ENCODE results near the gene EYA4. TPM values are rescaled to one million over a fixed set of nuclear protein-coding genes. Genes with fewer than 3 reads are reported as not detected.

EYA4 gene
- total RNA-seq, 2 experiments from 2014 or later = not detected

- H3K4me1 ChIP-seq (ENCODE audit: insufficient read depth, low read length, poor library complexity, severe bottlenecking) = no peaks in the 10 kb centered on the region
- no TSS peak for BruUV-seq (replicated peaks)
- H3K9me2 ChIP-seq (ENCODE audit: insufficient read depth, low read length) = no peaks in the 10 kb centered on the region
- no peak overlapping the region for H3K27ac ChIP-seq (ENCODE audit: low read depth, low read length, poor library complexity, severe bottlenecking)
- H2AFZ ChIP-seq (ENCODE audit: low read length) = no peak overlapping the region
- H3K4me3 ChIP-seq (ENCODE audit: low read depth, low read length, poor library complexity, severe bottlenecking) = no peak overlapping the region
- intact Hi-C loops (cut with micrococcal nuclease; ENCODE audit: unreplicated experiment) = no loop called here
- no peak for TF ChIP-seq EZH2phosphoT487 (IDR thresholded peaks at IDR 0.05; ENCODE audit: borderline replicate concordance, low read depth, low read length)
- no peak for TF ChIP-seq CTCF (conservative IDR thresholded peaks at IDR 0.05; ENCODE audit: low read length)
- ChIA-PET CTCF (ENCODE audit: unreplicated experiment) (no interaction called here), POLR2A (interaction anchor here (0.9 kb wide), 1 partner anchor 17 kb away, joined by 3 read pairs; no protein-coding TSS in a partner anchor)
- H3K79me2 ChIP-seq (ENCODE audit: insufficient read depth, low read depth, low read length) = no peaks in the 10 kb centered on the region
- DNase-seq (ENCODE audit: low spot score) = no peak
- no peaks in the 10 kb centered on the region for H3K36me3 ChIP-seq (ENCODE audit: insufficient read depth, low read length)
- H4K20me1 ChIP-seq (ENCODE audit: insufficient read depth, low read length) = no peaks in the 10 kb centered on the region
- no peaks in the 10 kb centered on the region for H3K9me3 ChIP-seq (ENCODE audit: low read length)
- no peak overlapping the region for H3K4me2 ChIP-seq (ENCODE audit: low read length)
Measured at GRCh38 chr6:133277900-133278545, 36.9 kb downstream of the EYA4 start.

GRCh38 chr6:133286765-133287164 lies 45.6 kb downstream of the EYA4 start:
- Histone ChIP-seq H3K9me3 (ENCODE audit: low read length) (no peaks in the 10 kb centered on the region), H3K9me2 (ENCODE audit: insufficient read depth, low read length) (no peaks in the 10 kb centered on the region), H3K4me1 (ENCODE audit: insufficient read depth, low read length, poor library complexity, severe bottlenecking) (no peaks in the 10 kb centered on the region), H3K79me2 (ENCODE audit: insufficient read depth, low read depth, low read length) (no peaks in the 10 kb centered on the region), H4K20me1 (ENCODE audit: insufficient read depth, low read length) (no peaks in the 10 kb centered on the region), H2AFZ (ENCODE audit: low read length) (no peak overlapping the region), H3K4me2 (ENCODE audit: low read length) (no peak overlapping the region), H3K27ac (ENCODE audit: low read depth, low read length, poor library complexity, severe bottlenecking) (no peak overlapping the region), H3K4me3 (ENCODE audit: low read depth, low read length, poor library complexity, severe bottlenecking) (no peak overlapping the region), H3K36me3 (ENCODE audit: insufficient read depth, low read length) (no peaks in the 10 kb centered on the region)
- BruUV-seq (replicated peaks) = no TSS peak
- peak; percentile 13 for DNase-seq (ENCODE audit: low spot score)
- ChIA-PET CTCF (ENCODE audit: unreplicated experiment) (no interaction called here), POLR2A (no interaction called here)
- TF ChIP-seq EZH2phosphoT487 (IDR thresholded peaks at IDR 0.05; ENCODE audit: borderline replicate concordance, low read depth, low read length) (no peak), CTCF (conservative IDR thresholded peaks at IDR 0.05; ENCODE audit: low read length) (peak; percentile 71)
- intact Hi-C loops (cut with micrococcal nuclease; ENCODE audit: unreplicated experiment) = no loop called here

GRCh38 chr6:133288662-133289061 lies 47.5 kb downstream of the EYA4 start:
- no peak overlapping the region for H3K27ac ChIP-seq (ENCODE audit: low read depth, low read length, poor library complexity, severe bottlenecking)
- H3K4me2 ChIP-seq (ENCODE audit: low read length) = no peak overlapping the region
- DNase-seq (ENCODE audit: low spot score) = no peak
- intact Hi-C loops (cut with micrococcal nuclease; ENCODE audit: unreplicated experiment) = no loop called here
- H3K4me3 ChIP-seq (ENCODE audit: low read depth, low read length, poor library complexity, severe bottlenecking) = no peak overlapping the region
- no peaks in the 10 kb centered on the region for H3K4me1 ChIP-seq (ENCODE audit: insufficient read depth, low read length, poor library complexity, severe bottlenecking)
- no peaks in the 10 kb centered on the region; the same call in 1 of the 2 replicates for H4K20me1 ChIP-seq (ENCODE audit: insufficient read depth, low read length)
- TF ChIP-seq EZH2phosphoT487 (IDR thresholded peaks at IDR 0.05; ENCODE audit: borderline replicate concordance, low read depth, low read length) = no peak
- TF ChIP-seq CTCF (conservative IDR thresholded peaks at IDR 0.05; ENCODE audit: low read length) = no peak
- H3K79me2 ChIP-seq (ENCODE audit: insufficient read depth, low read depth, low read length) = no peaks in the 10 kb centered on the region
- CTCF ChIA-PET (ENCODE audit: unreplicated experiment) = no interaction called here
- no TSS peak for BruUV-seq (replicated peaks)
- no peak overlapping the region for H2AFZ ChIP-seq (ENCODE audit: low read length)
- POLR2A ChIA-PET = no interaction called here
- no peaks in the 10 kb centered on the region for H3K9me3 ChIP-seq (ENCODE audit: low read length)
- H3K36me3 ChIP-seq (ENCODE audit: insufficient read depth, low read length) = no peaks in the 10 kb centered on the region
- no peaks in the 10 kb centered on the region for H3K9me2 ChIP-seq (ENCODE audit: insufficient read depth, low read length)

Measured in OCI-LY7 (cell line).